NCI-H1436 (cell line): Measurements from ENCODE around the gene CLDN4.
"Not testable (repeated sequence)": the region's sequence is repeated elsewhere in the genome, so short reads cannot be mapped to it uniquely, and the experiment has no call there.

Experiments
- DNase-seq: peaks from one replicate; lab custom pipeline; 2025; lab: John Stamatoyannopoulos, UW

The CLDN4 gene

GRCh38 chr7:73842067-73842976 lies 11.5 kb downstream of the CLDN4 start, which contains the start of gene METTL27:
Gene METTL27 (minus strand): TSS chr7:73842516. CDS start chr7:73842140, 376 bp downstream.
- DNase-seq, result peak; percentile 92

GRCh38 chr7:73844131-73844547 lies 13.3 kb downstream of the CLDN4 start:
- no peak for DNase-seq

- no peak for DNase-seq
Measured at GRCh38 chr7:73844848-73845460, 14.2 kb downstream of the CLDN4 start.

GRCh38 chr7:73845701-73846195 lies 15.0 kb downstream of the CLDN4 start:
- DNase-seq, result not testable (repeated sequence)

GRCh38 chr7:73847941-73848723 lies 17.3 kb downstream of the CLDN4 start:
- no peak for DNase-seq

GRCh38 chr7:73850781-73851207 lies 20.0 kb downstream of the CLDN4 start:
- DNase-seq, result no peak

GRCh38 chr7:73851410-73852338 lies 20.9 kb downstream of the CLDN4 start:
- no peak for DNase-seq

GRCh38 chr7:73852500-73852899 lies 21.7 kb downstream of the CLDN4 start:
- DNase-seq, result no peak

- no peak for DNase-seq
Measured at GRCh38 chr7:73856941-73857340, 26.1 kb downstream of the CLDN4 start.

- DNase-seq, result no peak
Measured at GRCh38 chr7:73858807-73859206, 28.0 kb downstream of the CLDN4 start.

GRCh38 chr7:73860859-73861258 lies 30.1 kb downstream of the CLDN4 start, which contains the start of gene TMEM270:
Gene TMEM270 (plus strand): TSS chr7:73861159. CDS start chr7:73861195, 36 bp downstream.
- no peak for DNase-seq

GRCh38 chr7:73861305-73861704 lies 30.5 kb downstream of the CLDN4 start:
- no peak for DNase-seq

GRCh38 chr7:73864981-73865711 lies 34.4 kb downstream of the CLDN4 start:
- DNase-seq, result no peak

- no peak for DNase-seq
Measured at GRCh38 chr7:73865738-73866445, 35.1 kb downstream of the CLDN4 start.

GRCh38 chr7:73866446-73866767 lies 35.6 kb downstream of the CLDN4 start:
- no peak for DNase-seq

- no peak for DNase-seq
Measured at GRCh38 chr7:73869011-73869798, 38.4 kb downstream of the CLDN4 start.

GRCh38 chr7:73870041-73870492 lies 39.3 kb downstream of the CLDN4 start:
- no peak for DNase-seq

- DNase-seq, result no peak
Measured at GRCh38 chr7:73871163-73872011, 40.6 kb downstream of the CLDN4 start.
